Measurements from ENCODE around the gene UBE2U.

- no peak for TF ChIP-seq POLR2AphosphoS5 (IDR thresholded peaks at IDR 0.05)
- no peak for TF ChIP-seq EP300 (IDR thresholded peaks at IDR 0.05)
- no peak for TF ChIP-seq CTCF (IDR thresholded peaks at IDR 0.05)
- no peak for TF ChIP-seq POLR2A (IDR thresholded peaks at IDR 0.05)
These were observed 30.0 kb upstream of the UBE2U start for GRCh38 chr1:64173336-64173940.

Measured in gastroesophageal sphincter (tissue), 3 donors.